GM19468 (cell line): ENCODE results near the gene BDKRB1.

Experiments used
- ATAC-seq: cut with Tn5 transposase; IDR thresholded peaks from one replicate; pipeline ENCODE4 v1.9.1; 2021; ENCODE audit warnings: mild to moderate bottlenecking, moderate library complexity, moderate number of reproducible peaks; ENCODE audit not compliant: unreplicated experiment; ENCODE audit errors: extremely low read depth

BDKRB1 gene

DNA sequence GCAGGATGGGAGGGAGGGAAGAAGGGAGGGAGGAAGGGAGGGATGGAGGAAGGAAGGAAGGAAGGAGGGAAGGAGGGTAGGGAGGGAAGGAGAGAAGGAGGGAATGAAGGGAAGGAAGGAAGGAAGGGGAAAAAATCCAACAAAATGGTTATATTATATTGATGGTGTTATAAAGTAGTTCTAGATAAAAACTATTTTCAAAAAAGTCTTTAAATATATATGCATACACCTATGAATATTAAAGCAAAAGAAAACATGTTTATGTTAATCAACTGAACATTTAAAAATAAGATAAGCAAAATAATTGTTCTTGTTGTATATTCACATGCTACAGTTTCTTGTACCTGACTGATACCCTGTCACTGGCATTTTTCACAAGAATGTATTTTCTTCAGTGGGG is 1.9 kb downstream of the BDKRB1 start:
- ATAC-seq, result no peak

DNA sequence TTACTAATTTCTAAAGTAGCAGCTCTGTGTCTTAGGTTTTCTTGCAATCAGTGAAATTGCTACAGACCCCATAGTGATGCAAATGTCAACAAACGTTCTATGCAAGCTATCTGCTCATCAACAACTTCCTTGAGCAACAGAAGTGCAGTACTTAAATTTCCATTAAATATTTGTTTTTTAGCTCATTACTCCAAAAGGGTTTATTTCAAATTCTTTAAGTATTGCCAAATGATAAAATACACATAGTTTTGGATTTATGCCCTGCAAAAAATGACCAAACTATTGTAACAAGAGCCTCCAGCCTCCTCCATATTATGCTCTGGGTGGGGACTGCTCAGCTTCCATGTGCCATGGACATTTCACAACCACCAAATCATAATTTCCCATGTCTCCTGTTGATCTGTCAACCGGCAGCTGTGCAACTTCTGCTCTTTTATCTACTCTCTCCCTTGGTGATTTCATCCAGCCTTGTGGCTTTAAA is 4.4 kb downstream of the BDKRB1 start:
- ATAC-seq, result no peak

DNA sequence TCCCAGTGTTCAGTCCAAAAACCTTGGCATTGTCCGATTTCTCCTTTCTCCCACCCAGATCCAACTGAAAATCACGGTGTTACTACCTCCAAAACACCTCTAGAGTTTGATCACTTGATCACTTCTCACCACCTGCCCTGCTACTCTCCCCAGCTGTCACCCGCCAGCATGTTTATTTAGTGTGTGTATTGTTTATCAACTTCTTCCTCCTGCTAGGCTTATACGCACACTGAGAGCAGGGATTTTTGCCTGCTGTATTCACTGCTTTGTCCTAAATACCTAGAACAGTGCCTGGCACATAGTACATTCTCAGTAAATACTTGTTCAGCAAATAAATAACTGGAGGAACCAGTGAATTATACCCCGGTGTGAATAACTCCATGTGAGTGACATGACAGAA is 5.0 kb downstream of the BDKRB1 start:
- no peak for ATAC-seq

DNA sequence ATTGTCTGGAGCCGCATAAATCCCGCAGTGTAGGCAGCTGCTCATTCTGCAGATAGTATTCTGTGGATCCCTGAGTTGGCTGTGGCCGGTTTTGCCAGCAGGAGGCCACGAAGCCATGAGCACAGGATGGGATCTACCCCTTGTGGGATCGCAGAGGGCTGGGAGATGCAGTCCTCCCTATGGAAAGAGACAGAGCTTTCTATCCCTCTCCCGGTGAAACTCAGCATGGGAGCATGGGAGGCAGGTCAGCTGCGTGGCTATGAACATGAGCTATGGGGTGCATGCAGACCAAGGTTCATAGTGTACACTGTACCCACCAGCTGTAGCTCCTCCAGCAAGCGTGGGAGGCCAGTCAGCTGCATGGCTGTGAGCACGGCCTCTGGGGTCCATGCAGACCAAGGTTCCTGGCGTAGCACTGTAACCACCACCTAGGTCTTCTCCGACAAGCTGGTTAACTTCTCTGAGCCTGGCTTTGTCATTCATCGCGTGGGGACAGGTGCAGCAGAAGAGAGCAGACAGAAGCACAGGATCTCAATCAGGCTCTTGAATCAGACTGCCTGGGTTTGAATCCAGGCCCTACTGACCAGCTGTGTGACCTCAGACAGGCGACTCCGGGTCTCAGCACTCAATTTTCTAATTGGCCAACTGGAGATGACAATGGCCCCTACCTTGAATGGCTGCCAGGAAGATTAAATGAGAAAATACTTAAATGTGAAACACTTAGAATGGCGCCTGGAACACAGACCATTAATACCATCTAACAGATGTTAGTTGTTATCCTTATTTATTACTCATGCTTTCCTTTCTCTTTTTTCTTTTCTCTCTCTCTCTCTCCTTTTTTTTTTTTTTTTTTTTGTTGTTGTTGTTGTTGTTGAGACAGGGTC is 6.0 kb downstream of the BDKRB1 start:
- no peak for ATAC-seq

DNA sequence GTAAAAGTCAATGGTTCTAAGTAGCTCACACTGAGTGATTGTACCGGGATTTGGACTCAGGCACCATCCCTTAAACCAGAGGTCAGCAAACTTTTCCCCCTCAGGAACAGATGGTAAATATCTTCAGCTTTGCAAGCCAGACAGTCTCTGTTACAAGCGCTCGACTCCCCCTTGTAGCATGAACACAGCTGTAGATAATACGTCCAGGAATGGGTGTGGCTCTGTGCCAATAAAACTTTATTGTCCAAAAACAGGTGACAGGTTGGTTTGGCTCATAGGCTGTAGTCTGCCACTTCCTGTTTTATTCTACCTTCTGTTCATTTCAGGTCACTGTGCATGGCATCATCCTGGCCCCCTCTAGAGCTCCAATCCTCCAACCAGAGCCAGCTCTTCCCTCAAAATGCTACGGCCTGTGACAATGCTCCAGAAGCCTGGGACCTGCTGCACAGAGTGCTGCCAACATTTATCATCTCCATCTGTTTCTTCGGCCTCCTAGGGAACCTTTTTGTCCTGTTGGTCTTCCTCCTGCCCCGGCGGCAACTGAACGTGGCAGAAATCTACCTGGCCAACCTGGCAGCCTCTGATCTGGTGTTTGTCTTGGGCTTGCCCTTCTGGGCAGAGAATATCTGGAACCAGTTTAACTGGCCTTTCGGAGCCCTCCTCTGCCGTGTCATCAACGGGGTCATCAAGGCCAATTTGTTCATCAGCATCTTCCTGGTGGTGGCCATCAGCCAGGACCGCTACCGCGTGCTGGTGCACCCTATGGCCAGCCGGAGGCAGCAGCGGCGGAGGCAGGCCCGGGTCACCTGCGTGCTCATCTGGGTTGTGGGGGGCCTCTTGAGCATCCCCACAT is 7.6 kb downstream of the BDKRB1 start:
- no peak for ATAC-seq

DNA sequence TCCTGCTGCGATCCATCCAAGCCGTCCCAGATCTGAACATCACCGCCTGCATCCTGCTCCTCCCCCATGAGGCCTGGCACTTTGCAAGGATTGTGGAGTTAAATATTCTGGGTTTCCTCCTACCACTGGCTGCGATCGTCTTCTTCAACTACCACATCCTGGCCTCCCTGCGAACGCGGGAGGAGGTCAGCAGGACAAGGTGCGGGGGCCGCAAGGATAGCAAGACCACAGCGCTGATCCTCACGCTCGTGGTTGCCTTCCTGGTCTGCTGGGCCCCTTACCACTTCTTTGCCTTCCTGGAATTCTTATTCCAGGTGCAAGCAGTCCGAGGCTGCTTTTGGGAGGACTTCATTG is 8.2 kb downstream of the BDKRB1 start:
- no peak for ATAC-seq

DNA sequence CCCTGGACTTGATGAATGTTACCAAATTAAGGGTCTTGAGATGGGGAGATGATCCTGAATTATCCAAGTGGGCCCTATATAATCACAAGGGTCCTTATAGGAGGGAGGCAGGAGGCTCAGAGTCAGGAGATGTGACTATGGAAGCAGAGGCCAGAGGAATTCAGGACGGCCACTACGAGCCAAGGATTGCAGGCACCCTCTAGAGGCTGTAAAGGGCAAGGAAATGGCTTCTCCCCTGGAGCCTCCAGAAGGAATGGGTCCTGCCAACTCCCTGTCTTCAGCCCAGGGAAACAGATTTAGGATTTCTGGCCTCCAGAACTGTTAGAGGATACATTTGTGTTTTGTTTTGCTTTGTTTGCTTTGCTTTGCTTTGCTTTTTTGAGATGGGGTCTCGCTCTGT is 8.8 kb downstream of the BDKRB1 start:
- ATAC-seq, result no peak

DNA sequence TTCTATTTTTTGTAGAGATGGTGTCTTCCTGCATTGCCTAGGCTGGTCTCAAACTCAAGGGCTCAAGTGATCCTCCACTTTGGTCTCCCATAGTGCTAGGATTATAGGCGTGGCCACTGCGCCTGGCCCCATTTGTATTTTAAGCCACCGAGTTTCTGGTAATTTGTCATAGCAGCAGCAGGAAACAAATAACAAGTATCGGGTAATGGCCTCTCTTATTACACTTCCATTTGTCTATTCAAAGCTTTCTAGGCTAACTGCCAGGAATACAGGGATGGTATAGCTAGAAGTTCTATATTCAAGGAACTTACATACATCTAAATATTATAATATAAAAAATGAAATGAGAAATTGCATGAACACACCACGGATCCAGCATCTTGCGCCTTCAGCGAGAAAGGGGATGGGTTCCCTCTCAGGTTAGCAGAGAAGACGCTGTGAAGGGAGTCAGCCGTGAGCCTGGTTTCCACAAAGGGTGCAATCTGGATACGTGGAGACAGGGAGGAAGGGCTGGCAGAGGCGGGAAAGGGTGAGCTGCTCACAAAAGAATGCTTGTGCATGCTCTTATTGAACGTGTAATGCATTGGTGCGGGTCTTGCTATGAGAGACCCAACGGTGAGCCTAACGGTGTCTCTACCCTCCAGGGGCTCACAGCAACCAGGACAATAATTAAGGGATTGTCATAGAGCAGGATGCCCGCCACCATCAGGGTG is 9.5 kb downstream of the BDKRB1 start:
- no peak for ATAC-seq

DNA sequence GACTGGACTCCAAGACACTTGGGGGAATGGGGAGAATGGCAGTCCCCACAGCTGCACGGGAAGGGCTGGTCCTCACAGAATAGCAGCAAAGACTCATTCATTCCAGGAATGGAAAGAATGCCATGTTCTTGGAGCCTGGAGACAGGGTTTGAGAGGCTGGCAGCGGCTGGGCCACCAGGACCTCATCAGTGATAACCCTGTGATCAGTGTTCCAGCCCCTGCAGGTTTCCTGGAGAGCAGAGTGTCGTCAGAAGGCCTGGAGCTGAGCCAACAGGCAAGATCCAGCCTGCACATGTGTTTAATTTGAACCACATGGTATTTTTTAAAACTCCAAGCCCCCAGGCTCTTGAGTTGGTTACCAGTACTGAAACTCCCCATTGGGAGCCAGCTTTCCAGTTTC is 11.3 kb downstream of the BDKRB1 start:
- ATAC-seq, result no peak

DNA sequence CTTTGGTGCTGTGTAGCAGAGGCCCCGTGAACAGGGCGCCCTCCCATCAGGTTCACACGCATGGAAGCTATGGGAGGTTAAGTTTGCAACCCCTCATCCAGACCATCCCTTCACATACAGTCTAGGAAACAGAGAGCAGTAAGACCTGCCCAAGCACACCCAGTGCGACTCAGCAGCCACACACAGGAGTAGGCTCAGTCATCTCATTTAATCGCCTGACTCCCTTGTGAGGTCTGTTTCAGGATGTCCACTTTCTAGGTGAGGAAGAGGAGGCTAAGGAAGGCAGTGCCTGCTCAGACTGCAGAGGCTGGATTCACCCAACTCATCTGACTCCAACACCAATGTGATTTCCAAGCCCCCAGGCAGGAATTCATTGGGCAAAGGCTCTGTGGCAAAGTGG is 11.9 kb downstream of the BDKRB1 start:
- no peak for ATAC-seq

DNA sequence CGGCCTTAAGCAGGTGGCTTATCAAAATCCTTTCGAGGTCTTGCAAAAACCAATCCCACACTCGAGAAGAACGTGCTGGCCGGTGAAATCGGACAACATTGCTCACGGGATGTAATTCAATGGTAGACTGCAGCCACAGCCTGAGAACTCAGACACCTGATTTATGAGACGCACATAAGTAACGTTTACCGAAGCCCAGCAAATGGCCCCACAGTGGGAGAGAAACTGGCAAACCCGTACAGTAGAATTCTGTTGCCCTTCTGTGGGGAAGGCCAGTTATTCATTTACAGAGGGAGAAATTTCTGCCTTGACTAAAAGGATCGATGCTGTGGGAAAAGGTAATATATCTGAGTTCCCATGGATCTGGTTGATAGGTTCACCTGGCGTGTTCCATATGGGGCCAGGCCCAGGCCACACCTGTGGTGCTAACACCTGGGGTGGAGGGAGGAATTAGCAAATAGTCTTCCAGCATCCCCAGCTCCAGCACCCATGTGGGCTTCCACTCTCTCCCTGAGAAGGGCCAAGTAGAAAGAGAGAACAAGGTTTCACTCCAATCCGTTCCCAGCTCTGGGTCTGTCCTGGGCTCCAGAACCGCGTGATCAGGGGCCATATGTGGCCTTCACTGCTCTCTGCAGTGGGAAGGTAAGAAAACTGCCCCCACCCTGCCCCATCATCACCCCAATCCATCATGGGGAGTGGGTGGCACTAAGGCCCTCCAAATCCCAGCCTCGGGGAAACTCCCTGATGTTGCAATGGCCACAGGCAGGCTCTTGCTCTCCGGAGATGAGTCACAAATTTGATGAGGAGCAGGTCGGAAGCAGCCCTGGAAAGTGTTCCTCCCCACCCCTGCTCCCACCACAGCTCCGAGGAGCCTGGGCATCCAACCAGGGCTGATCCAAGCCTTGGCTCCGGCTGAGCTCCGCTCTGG is 12.7 kb downstream of the BDKRB1 start:
- no peak for ATAC-seq

DNA sequence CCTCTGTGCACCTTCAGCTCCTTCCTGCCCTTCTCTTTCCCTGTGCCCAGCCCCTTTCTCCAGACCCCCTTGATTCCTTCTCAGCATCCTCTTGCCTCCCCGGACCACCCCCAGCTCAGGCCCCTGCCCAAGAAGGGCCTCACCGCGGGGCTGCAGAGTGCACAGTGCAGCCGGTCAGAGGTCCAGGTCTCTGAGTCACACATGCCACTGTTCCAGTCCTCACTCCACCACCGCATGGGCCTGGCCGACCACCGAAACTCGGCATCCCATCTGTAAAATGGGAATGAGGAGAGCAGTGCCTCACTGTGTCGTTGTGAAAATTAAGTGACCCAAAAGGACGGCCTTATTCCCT is 13.3 kb downstream of the BDKRB1 start:
- no peak for ATAC-seq

DNA sequence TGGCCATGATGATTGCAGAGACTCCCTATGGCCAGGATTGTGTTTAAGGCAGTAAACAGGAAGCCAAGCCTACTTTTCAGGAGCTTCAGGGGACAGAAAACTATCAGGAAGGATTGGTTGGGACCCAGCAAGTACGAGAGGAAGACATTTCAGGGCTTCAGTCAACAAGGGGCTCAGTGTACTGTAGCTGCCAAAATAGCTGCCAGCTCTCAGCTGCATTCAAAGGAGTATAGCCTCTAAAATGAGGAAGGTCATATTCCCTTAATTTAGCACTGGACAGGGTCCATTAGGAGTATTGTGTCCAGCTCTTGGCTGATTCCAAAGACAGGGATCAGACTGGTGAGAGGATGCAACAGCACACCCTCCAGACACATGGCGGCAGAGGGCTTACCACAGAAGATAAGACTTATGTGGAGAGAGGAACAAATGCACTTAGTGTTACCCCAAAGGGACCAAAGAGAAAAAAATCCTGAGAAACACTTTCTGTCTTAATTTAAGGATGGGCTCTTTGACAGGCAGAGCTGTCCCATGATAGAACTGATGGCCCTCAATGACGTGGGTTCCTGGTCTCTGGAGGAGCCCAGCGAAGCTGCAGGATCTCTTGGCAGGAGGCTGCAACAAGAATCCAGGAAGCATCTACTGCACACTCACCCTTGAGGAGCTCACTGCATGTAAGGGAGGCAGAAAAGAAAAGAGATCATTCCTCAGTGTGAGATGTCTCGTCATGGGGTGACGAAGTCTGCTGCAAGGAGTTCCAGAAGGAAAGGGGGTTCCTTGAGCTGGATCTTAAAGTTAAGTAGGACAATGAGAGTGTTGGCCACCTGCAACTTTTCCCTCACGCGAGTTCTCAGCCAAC is 14.8 kb downstream of the BDKRB1 start:
- ATAC-seq, result no peak

DNA sequence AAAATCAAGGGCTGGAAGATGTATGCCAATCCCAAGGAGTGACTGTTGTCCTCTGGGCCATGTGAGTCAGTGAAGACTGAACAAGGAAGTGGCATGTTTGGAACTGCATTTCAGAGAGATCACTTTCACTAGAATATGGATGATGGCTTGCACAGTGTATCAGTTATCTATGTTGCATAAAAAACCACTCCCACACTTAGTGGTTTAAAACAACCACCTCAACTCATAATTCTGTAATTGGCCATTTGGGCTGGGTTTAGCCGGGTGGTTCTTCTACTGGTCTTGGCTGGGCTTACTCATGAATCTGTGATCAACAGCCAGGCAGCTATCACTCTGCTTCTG is 15.4 kb downstream of the BDKRB1 start:
- no peak for ATAC-seq

DNA sequence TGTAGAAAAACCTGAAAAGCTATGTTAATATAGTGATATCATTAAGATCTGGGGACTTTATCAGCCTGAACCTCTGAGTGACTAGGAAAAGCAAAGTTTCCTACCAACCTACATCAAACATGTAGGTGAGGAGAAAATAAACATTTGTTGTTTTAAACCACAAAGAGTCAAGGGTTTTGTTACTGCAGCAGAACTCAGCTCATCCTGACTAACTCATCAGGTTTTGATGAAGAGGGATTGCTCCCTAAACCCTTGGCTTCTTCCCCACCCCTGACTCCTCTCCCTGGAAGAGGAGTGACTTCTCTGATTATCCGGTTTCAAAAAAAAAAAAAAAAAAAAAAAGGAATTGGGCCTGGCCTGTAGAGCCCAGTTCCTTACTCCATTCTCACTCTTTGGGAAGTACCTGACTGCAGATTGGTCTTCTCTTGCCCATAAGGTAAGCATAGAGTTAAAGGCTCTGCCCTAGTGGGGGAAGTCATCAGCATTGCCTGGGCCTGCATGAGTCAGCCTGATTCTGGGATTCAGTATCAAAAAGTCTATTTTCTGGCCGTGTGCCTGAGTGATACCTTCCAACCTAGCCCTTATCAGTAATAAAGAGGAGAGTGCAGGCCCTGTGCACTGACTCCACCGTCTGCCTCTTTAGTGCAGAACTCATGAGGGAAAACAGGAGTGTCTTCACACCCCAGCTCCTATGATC is 16.9 kb downstream of the BDKRB1 start:
- ATAC-seq, result no peak

DNA sequence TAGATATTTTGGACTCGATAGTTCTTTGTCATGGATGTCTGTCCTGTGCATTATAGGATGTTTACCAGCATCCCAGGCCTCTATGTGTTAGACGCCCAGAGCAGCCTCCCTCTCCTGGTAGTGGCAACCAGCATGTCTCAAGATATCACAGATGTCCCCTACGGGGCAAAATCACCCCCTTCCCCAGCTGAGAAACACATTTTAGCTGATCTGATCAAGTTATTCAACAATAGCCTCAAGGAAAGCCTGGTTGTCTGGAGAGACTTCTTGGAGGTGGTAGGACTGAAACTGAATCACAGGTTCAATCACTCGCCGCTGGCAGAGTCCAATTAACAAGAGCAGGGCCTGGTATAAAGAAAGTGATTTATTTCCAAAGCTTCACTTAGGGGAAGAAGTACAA is 17.6 kb downstream of the BDKRB1 start:
- ATAC-seq, result no peak

DNA sequence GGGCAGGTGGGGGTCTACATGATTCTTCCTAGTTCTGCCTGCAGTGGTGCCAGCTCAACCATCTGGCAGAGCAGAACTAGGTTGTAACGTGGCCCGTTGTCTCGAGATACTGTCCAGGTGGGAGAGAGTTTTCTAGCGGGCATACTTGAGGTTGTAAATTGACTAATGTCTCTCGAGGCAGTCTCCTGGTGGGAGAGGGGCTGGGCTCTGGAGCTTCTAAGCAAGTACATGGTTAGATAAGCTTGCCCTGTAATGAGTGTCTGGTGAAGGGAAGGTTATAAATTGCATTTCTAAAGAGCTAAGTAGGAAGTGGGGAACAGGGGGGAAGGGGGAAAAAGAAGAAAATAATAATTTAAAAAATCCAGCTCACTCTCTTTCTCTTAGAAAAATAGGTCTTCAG is 18.1 kb downstream of the BDKRB1 start:
- no peak for ATAC-seq

DNA sequence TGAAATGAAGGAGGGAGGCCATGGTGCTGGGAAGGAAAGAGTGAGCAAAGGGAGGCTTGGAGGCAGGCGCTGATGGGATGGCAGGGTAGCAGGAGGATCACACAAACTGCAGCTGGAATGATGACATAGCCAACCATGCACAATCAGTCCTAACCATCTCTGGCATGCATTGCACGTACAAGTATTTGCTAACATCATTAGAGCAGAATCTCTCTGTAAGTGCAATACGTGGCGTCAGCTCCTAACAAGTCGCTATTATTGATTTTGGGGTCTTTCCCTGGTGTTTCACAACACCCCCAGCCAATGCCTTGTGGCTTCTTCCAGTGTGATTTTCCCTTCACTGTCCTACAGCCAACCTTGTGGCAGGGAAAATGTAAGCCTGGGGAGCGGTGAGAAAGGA is 18.5 kb downstream of the BDKRB1 start:
- no peak for ATAC-seq
